K562 (cell line): ENCODE data around the gene MYL12A. TPM values are rescaled to one million over a fixed set of nuclear protein-coding genes. Genes with fewer than 3 reads are reported as not detected.

Experiments
- ATAC-seq: fragments of 200-7000 bp; cut with Tn5 transposase; 3 replicates; pipeline ENCODE4 v1.9.1; 2020; ENCODE audit warnings: moderate library complexity
- BruUV-seq: library from RNA; stranded (reverse); fragments of 400-500 nt; replicated peaks from 2 replicates; lab custom pipeline; 2021; lab: Mats Ljungman, UMichigan
- CTCF ChIA-PET: fragments of 300-600 bp; formaldehyde crosslinking; extraction: SDS; loops from one replicate; lab custom pipeline; 2021; ENCODE audit warnings: low intra/inter-chr PET ratio; lab: Yijun Ruan, JAX
- POLR2A ChIA-PET: fragments of 300-600, 350-650 bp; sonication (Branson Sonifier 250); formaldehyde crosslinking; extraction: SDS; loops from one replicate; lab custom pipeline; 2021; ENCODE audit warnings: antibody characterized with exemption, inconsistent platforms; lab: Yijun Ruan, JAX
- DNase-seq, 4 experiments: peaks; one replicate each; pipeline versions ENCODE4 v3.0.0 to v3.0.0-alpha.2; 2011 to 2018; ENCODE audit warnings: low spot score in 3 of 4, mixed read lengths in 3 of 4; ENCODE audit errors: extremely low read depth in 1 of 4
- FAIRE-seq: peaks from 2 replicates; lab custom pipeline; 2011; peaks lifted over from hg19 to GRCh38; lab: Jason Lieb, UNC
- H2AFZ ChIP-seq: 2 replicates; pipeline ENCODE4 v1.6.0; 2011; ENCODE audit warnings: low read depth, low read length, control low read depth, inconsistent platforms
- H3K27ac ChIP-seq: fragments of 200-600 bp; 3 replicates; pipeline ENCODE4 v1.8.0; 2011; ENCODE audit warnings: low read depth, mild to moderate bottlenecking, control low read depth, inconsistent platforms, low read length, moderate library complexity, mixed read lengths; ENCODE audit errors: extremely low read depth
- H3K27me3 ChIP-seq, 2 experiments: fragments of 300-600 bp in 1 of 2; 2 replicates in 1 of 2; 3 replicates in 1 of 2; pipeline versions ENCODE4 v1.6.0 to v1.8.0; 2011; ENCODE audit warnings: inconsistent platforms in 2 of 2, low read length in 2 of 2, mild to moderate bottlenecking in 1 of 2, mixed read lengths in 1 of 2, moderate library complexity in 1 of 2; ENCODE audit not compliant: control insufficient read depth in 2 of 2, insufficient read depth in 2 of 2
- H3K36me3 ChIP-seq: fragments of 300-600 bp; 3 replicates; pipeline ENCODE4 v1.8.0; 2011; ENCODE audit warnings: mild to moderate bottlenecking, low read length, inconsistent platforms; ENCODE audit not compliant: control insufficient read depth, insufficient read depth
- H3K4me1 ChIP-seq, 2 experiments: fragments of 200-600 bp in 1 of 2; replicated peaks in 1 of 2; 2 replicates in 1 of 2; 3 replicates in 1 of 2; pipeline versions ENCODE4 v1.5.1 to v1.8.0; 2011; ENCODE audit warnings: inconsistent platforms in 2 of 2, low read length in 2 of 2, mild to moderate bottlenecking in 1 of 2, mixed read lengths in 1 of 2, moderate library complexity in 1 of 2; ENCODE audit not compliant: control insufficient read depth in 2 of 2, insufficient read depth in 2 of 2
- H3K4me2 ChIP-seq: 2 replicates; pipeline ENCODE4 v1.6.1; 2011; ENCODE audit warnings: low read length, control low read depth, inconsistent platforms, mixed read lengths; ENCODE audit not compliant: insufficient read depth
- H3K4me3 ChIP-seq: fragments of 200-600 bp; sonication (generic), shearing (Covaris generic); 2 replicates; pipeline ENCODE4 v1.5.1; 2016; ENCODE audit warnings: control low read depth, inconsistent platforms
- H3K79me2 ChIP-seq: fragments of 200-600 bp; 3 replicates; pipeline ENCODE4 v1.8.0; 2011; ENCODE audit warnings: low read length, inconsistent platforms; ENCODE audit not compliant: control insufficient read depth, insufficient read depth
- H3K9ac ChIP-seq, 2 experiments: 2 replicates each; pipeline versions ENCODE4 v1.6.0 to v1.6.1; 2011; ENCODE audit warnings: low read depth in 2 of 2, low read length in 2 of 2, control low read depth in 1 of 2, inconsistent platforms in 1 of 2, mild to moderate bottlenecking in 1 of 2, mixed read lengths in 1 of 2; ENCODE audit not compliant: insufficient read depth in 1 of 2
- H3K9me1 ChIP-seq: one replicate; pipeline ENCODE4 v1.6.0; 2011; ENCODE audit warnings: inconsistent platforms, mild to moderate bottlenecking, low read length, moderate library complexity; ENCODE audit not compliant: control insufficient read depth, insufficient read depth
- H3K9me3 ChIP-seq: replicated peaks from 2 replicates; pipeline ENCODE4 v1.5.1; 2011; ENCODE audit warnings: low read depth, low read length, inconsistent platforms; ENCODE audit not compliant: control insufficient read depth, insufficient read depth
- H4K20me1 ChIP-seq: replicated peaks from 2 replicates; pipeline ENCODE4 v1.6.1; 2011; ENCODE audit warnings: low read length, inconsistent platforms, mixed read lengths; ENCODE audit not compliant: control insufficient read depth, insufficient read depth
- CREB3 ChIP-seq: fragments of 450-650 bp; conservative IDR thresholded peaks from 2 replicates; pipeline ENCODE4 v1.6.1; 2016; ENCODE audit warnings: missing genetic modification characterization, low read depth, mild to moderate bottlenecking, missing compliant biosample characterization, moderate library complexity
- E2F5 ChIP-seq: sonication (generic); formaldehyde crosslinking; IDR thresholded peaks from 2 replicates; pipeline ENCODE4 v1.8.0; 2022; ENCODE audit warnings: mild to moderate bottlenecking, missing genetic modification reagents
- L3MBTL2 ChIP-seq: fragments of 450-650 bp; IDR thresholded peaks from 2 replicates; pipeline ENCODE4 v1.6.1; 2016; ENCODE audit warnings: mild to moderate bottlenecking, moderate library complexity
- PRPF4 ChIP-seq: fragments of 200-400 bp; formaldehyde crosslinking; IDR thresholded peaks from one replicate; pipeline ENCODE4 v1.6.1; 2017; ENCODE audit warnings: low read length, low read depth, mild to moderate bottlenecking; ENCODE audit not compliant: insufficient read depth, poor library complexity, severe bottlenecking
- RBM22 ChIP-seq: fragments of 200-400 bp; formaldehyde crosslinking; IDR thresholded peaks from 2 replicates; pipeline ENCODE4 v1.6.1; 2018; ENCODE audit warnings: low read length, low read depth; ENCODE audit not compliant: poor library complexity, severe bottlenecking
- VEZF1 ChIP-seq: fragments of 200-800 bp; sonication (Bioruptor generic); IDR thresholded peaks from 2 replicates; pipeline ENCODE4 v1.6.1; 2017; ENCODE audit warnings: missing genetic modification characterization, missing compliant biosample characterization
- ZBTB8A ChIP-seq: fragments of 450-650 bp; IDR thresholded peaks from 2 replicates; pipeline ENCODE4 v1.6.1; 2018; ENCODE audit warnings: mild to moderate bottlenecking, moderate library complexity; ENCODE audit not compliant: partially characterized antibody
- ZNF318 ChIP-seq, 2 experiments: fragments of 450-650 bp; IDR thresholded peaks; 2 replicates each; pipeline ENCODE4 v1.6.1; 2016; ENCODE audit warnings: mild to moderate bottlenecking in 2 of 2, borderline replicate concordance in 1 of 2, low read depth in 1 of 2, moderate library complexity in 1 of 2
- ZNF551 ChIP-seq: fragments of 250-450 bp; sonication (Bioruptor Pico); IDR thresholded peaks from 2 replicates; pipeline ENCODE4 v1.5.0; 2021; ENCODE audit warnings: mild to moderate bottlenecking, moderate library complexity
- ZNF77 ChIP-seq: fragments of 250-450 bp; sonication (Bioruptor Pico); IDR thresholded peaks from 2 replicates; pipeline ENCODE4 v1.5.0; 2020
- WGBS: fragments of 100-300 bp; shearing (Covaris generic); methylation state at CpG from one replicate; pipeline ENCODE4 v1.1.6; 2016; ENCODE audit warnings: low coverage, mixed read lengths; ENCODE audit not compliant: insufficient coverage; ENCODE audit errors: missing lambda C conversion rate; 5-methylcytosine and 5-hydroxymethylcytosine counted together
- in situ Hi-C: fragments of 300-500 bp; cut with MboI; formaldehyde crosslinking; loops from 4 replicates; pipeline ENCODE4 v1.15.0; 2018; ENCODE audit warnings: inconsistent platforms, mixed read lengths
- intact Hi-C: fragments of 100-400 bp; cut with micrococcal nuclease; formaldehyde crosslinking; loops from 2 replicates; pipeline ENCODE4 v1.14.2; 2022
- polyA plus RNA-seq, 8 experiments: library from polyadenylated mRNA; depleted of rRNA in 4 of 8; stranded (reverse) in 5 of 8; unstranded in 3 of 8; fragments of >200 nt; fragmentation: Nextera tagmentation in 2 of 8; fragmentation: Illumina TruSeq in 1 of 8; extraction: Ambion mirVana in 2 of 8; extraction: Trizol in 1 of 8; gene quantifications; 2 replicates each; pipeline versions ENCODE4 v1.2.1 to v1.2.3, GENCODE V29; 2011 to 2014; ENCODE audit warnings: inconsistent platforms in 1 of 8, missing spikeins in 1 of 8
- total RNA-seq, 7 experiments: library from RNA; depleted of rRNA in 6 of 7; stranded (reverse); fragments of >200 nt in 6 of 7; fragmentation: Illumina TruSeq in 2 of 7; extraction: Trizol in 2 of 7; gene quantifications; 2 replicates each; pipeline versions ENCODE4 v1.2.1 to v1.2.3, GENCODE V29; 2011 to 2021; ENCODE audit warnings: low replicate concordance in 1 of 7

MYL12A gene
- total and polyA plus RNA-seq, 9 of the 15 experiments (the other 6 are each of a cell fraction or from before 2014, with no cell fraction given): 308 to 1,031 (median 559) TPM

- H3K4me2 ChIP-seq: peak overlapping the region; percentile 9; the same call in 1 of the 2 replicates
- POLR2A ChIA-PET: interaction anchor here (0.9 to 1.1 kb wide), 4 partner anchors 8 to 45 kb away, joined by 3 read pairs; no protein-coding TSS in a partner anchor
- H3K36me3 ChIP-seq: no peaks in the 10 kb centered on the region
- ATAC-seq (peak; percentile 8; the same call in 1 of the 3 replicates), FAIRE-seq (peak; percentile 6), DNase-seq (no peak)
- no peaks in the 10 kb centered on the region for H4K20me1 ChIP-seq
- no peaks in the 10 kb centered on the region for H3K27me3 ChIP-seq
- WGBS: 62% methylated on average over 8 of the region's 8 CpGs
- CTCF ChIA-PET: no interaction called here
- BruUV-seq: no TSS peak
- H3K4me1 ChIP-seq: peaks cover 12% of the 10 kb centered on the region in 2 experiments
- no peaks in the 10 kb centered on the region for H3K9me1 ChIP-seq
- in situ Hi-C loops (no loop called here), intact Hi-C loops (no loop called here)
- H3K27ac ChIP-seq: no peak overlapping the region
- peak overlapping the region in 1 of 2 experiments; percentile 28; a peak in 2 of 4 replicates for H3K9ac ChIP-seq
- no peaks in the 10 kb centered on the region for H3K9me3 ChIP-seq
- no peak overlapping the region for H3K4me3 ChIP-seq
- H2AFZ ChIP-seq: peak overlapping the region; percentile 83
- H3K79me2 ChIP-seq: no peaks in the 10 kb centered on the region
- TF ChIP-seq L3MBTL2 (no peak), ZBTB8A (no peak), VEZF1 (CRISPR knock-in tag) (no peak), PRPF4 (no peak), ZNF77 (no peak), ZNF551 (CRISPR knock-in tag) (no peak), RBM22 (no peak), CREB3 (no peak), ZNF318 (IDR thresholded peaks at IDR 0.05; ENCODE audit: borderline replicate concordance in 1 of 2, low read depth in 1 of 2) (no peak), E2F5 (CRISPR knock-in tag) (no peak)
Observed at GRCh38 chr18:3219241-3219630, 28.4 kb upstream of the MYL12A start.
